Panc1 (cell line): ENCODE data around the gene IRF3. TPM values are rescaled to one million over a fixed set of nuclear protein-coding genes. Genes with fewer than 3 reads are reported as not detected.
"Not testable (repeated sequence)": the region's sequence is repeated elsewhere in the genome, so short reads cannot be mapped to it uniquely, and the experiment has no call there.

ENCODE experiments used
- ATAC-seq: fragments of 200-7000 bp; cut with Tn5 transposase; 2 replicates; pipeline ENCODE4 v1.9.1; 2020; ENCODE audit warnings: mild to moderate bottlenecking, moderate library complexity
- BruUV-seq: library from RNA; stranded (reverse); fragments of 400-500 nt; replicated peaks from 2 replicates; lab custom pipeline; 2021; lab: Mats Ljungman, UMichigan
- CTCF ChIA-PET: fragments of 300-600 bp; sonication (Branson Sonifier 250); formaldehyde crosslinking; loops from one replicate; lab custom pipeline; 2022; ENCODE audit warnings: antibody characterized with exemption; lab: Charles Lee
- POLR2A ChIA-PET: fragments of 300-600 bp; sonication (Branson Sonifier 250); formaldehyde crosslinking; loops from one replicate; lab custom pipeline; 2022; ENCODE audit warnings: antibody characterized with exemption; lab: Charles Lee
- DNase-seq: peaks from one replicate; pipeline ENCODE4 v3.0.0-alpha.2; 2010; ENCODE audit warnings: low read depth, low spot score
- H3K27ac ChIP-seq: 2 replicates; pipeline ENCODE4 v1.5.1; 2011; ENCODE audit warnings: mild to moderate bottlenecking, low read length, inconsistent platforms
- H3K27me3 ChIP-seq: fragments of 200-500 bp; sonication (Bioruptor generic); 2 replicates; pipeline ENCODE4 v1.6.0; 2014; ENCODE audit warnings: low read length, inconsistent platforms; ENCODE audit not compliant: control insufficient read depth, insufficient read depth
- H3K36me3 ChIP-seq: fragments of 200-500 bp; sonication (Bioruptor generic); 2 replicates; pipeline ENCODE4 v1.5.1; 2014; ENCODE audit warnings: inconsistent platforms, mild to moderate bottlenecking, low read length, moderate library complexity; ENCODE audit not compliant: control insufficient read depth, insufficient read depth
- H3K4me1 ChIP-seq: 2 replicates; pipeline ENCODE4 v1.5.1; 2011; ENCODE audit warnings: inconsistent platforms, mild to moderate bottlenecking, low read length, moderate library complexity; ENCODE audit not compliant: control insufficient read depth, insufficient read depth
- H3K4me3 ChIP-seq, 2 experiments: 2 replicates each; pipeline ENCODE4 v1.5.1; 2011 to 2012; ENCODE audit warnings: low read depth in 2 of 2, low read length in 2 of 2, mild to moderate bottlenecking in 2 of 2, inconsistent platforms in 1 of 2, moderate library complexity in 1 of 2
- H3K9me3 ChIP-seq: fragments of 200-500 bp; sonication (Bioruptor generic); 2 replicates; pipeline ENCODE4 v1.5.1; 2014; ENCODE audit warnings: low read depth, mild to moderate bottlenecking, inconsistent platforms, low read length, moderate library complexity; ENCODE audit not compliant: control insufficient read depth, insufficient read depth
- CTCF ChIP-seq: fragments of 450-650 bp; IDR thresholded peaks from 2 replicates; pipeline ENCODE4 v1.5.1; 2017; ENCODE audit warnings: mild to moderate bottlenecking
- POLR2AphosphoS5 ChIP-seq: IDR thresholded peaks from 2 replicates; pipeline ENCODE4 v1.6.1; 2012; ENCODE audit warnings: mild to moderate bottlenecking, low read depth, low read length, moderate library complexity
- SIN3A ChIP-seq: IDR thresholded peaks from 2 replicates; pipeline ENCODE4 v1.6.1; 2012; ENCODE audit warnings: low read depth, mild to moderate bottlenecking, low read length, moderate library complexity, borderline replicate concordance; ENCODE audit not compliant: insufficient read depth
- TCF7L2 ChIP-seq: IDR thresholded peaks from 2 replicates; pipeline ENCODE4 v1.6.1; 2011; ENCODE audit warnings: mild to moderate bottlenecking, low read depth, low read length, inconsistent platforms
- in situ Hi-C: cut with HindIII; loops from 2 replicates; pipeline ENCODE4 v1.10.0; 2016; ENCODE audit warnings: low sequenced_read_pairs, low pct_unique_long_range_greater_than_20kb
- intact Hi-C: fragments of 100-400 bp; cut with micrococcal nuclease; formaldehyde crosslinking; loops from one replicate; pipeline ENCODE4 v1.10.0; 2022; ENCODE audit not compliant: unreplicated experiment
- total RNA-seq: library from RNA; stranded (reverse); gene quantifications from one replicate; pipeline ENCODE4 v1.2.1, GENCODE V29; 2021; ENCODE audit not compliant: unreplicated experiment
- TF ChIP-seq, protein P1 (sequence below), 2 experiments: IDR thresholded peaks; 2 replicates each; pipeline ENCODE4 v1.6.1; 2011 to 2012; ENCODE audit warnings: low read depth in 2 of 2, control low read depth in 1 of 2, low read length in 1 of 2, mild to moderate bottlenecking in 1 of 2, moderate library complexity in 1 of 2; ENCODE audit not compliant: insufficient read depth in 1 of 2

IRF3 gene
- total RNA-seq, 1 experiment from 2014 or later, result 109 TPM

DNA sequence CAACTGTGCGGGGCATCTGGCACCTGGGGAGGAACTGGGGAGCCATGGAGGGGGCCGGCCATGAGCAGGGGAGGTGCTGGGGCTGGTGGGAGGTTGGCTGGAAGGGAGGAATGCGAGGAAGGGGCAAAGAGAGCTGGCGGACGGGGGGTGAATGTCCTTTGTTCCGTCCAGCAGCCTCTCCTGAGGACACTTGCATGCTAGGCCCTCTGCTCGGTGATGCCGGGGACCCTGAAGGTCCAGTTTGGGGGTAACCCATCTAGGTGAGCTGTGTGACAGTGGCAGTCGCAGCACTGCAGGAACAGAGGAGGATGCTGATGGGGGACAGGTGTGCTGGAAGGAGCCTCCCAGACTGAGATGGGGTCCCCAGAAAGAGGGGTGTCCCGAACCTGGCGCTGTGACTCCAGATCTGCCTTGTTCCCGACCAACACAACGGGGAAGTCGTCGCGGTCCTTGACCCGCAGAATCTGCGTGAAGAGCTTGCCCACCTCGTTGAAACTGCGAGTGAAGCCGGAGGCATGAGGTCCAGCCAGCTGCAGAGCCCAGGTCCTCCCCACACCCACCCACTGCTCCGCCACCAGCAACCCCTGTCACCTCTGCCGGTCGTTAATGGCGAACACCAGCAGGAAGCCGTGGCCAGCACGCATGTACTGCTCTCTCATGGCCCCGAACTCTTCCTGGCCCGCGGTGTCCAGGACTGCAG, 29.3 kb downstream of the IRF3 start:
- TF ChIP-seq, protein P1, sequence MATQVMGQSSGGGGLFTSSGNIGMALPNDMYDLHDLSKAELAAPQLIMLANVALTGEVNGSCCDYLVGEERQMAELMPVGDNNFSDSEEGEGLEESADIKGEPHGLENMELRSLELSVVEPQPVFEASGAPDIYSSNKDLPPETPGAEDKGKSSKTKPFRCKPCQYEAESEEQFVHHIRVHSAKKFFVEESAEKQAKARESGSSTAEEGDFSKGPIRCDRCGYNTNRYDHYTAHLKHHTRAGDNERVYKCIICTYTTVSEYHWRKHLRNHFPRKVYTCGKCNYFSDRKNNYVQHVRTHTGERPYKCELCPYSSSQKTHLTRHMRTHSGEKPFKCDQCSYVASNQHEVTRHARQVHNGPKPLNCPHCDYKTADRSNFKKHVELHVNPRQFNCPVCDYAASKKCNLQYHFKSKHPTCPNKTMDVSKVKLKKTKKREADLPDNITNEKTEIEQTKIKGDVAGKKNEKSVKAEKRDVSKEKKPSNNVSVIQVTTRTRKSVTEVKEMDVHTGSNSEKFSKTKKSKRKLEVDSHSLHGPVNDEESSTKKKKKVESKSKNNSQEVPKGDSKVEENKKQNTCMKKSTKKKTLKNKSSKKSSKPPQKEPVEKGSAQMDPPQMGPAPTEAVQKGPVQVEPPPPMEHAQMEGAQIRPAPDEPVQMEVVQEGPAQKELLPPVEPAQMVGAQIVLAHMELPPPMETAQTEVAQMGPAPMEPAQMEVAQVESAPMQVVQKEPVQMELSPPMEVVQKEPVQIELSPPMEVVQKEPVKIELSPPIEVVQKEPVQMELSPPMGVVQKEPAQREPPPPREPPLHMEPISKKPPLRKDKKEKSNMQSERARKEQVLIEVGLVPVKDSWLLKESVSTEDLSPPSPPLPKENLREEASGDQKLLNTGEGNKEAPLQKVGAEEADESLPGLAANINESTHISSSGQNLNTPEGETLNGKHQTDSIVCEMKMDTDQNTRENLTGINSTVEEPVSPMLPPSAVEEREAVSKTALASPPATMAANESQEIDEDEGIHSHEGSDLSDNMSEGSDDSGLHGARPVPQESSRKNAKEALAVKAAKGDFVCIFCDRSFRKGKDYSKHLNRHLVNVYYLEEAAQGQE (IDR thresholded peaks at IDR 0.05; ENCODE audit: insufficient read depth in 1 of 2, low read depth in 2 of 2, low read length in 1 of 2), result no peak
- TF ChIP-seq SIN3A, result no peak
- no peak for TF ChIP-seq TCF7L2
- TF ChIP-seq CTCF, result no peak
- ATAC-seq (no peak), DNase-seq (no peak)
- no TSS peak for BruUV-seq
- CTCF ChIA-PET, result no interaction called here
- intact Hi-C loops (no loop called here), in situ Hi-C loops (no loop called here)
- Histone ChIP-seq H3K27ac (peak overlapping the region; percentile 18; the same call in 1 of the 2 replicates), H3K36me3 (no peaks in the 10 kb centered on the region), H3K27me3 (no peaks in the 10 kb centered on the region), H3K9me3 (no peaks in the 10 kb centered on the region), H3K4me1 (peaks cover 3% of the 10 kb centered on the region; the same call in 1 of the 2 replicates), H3K4me3 (no peak overlapping the region)
- POLR2A ChIA-PET, result interaction anchor here (0.5 kb wide), 1 partner anchor 43 kb away, joined by 4 read pairs; no protein-coding TSS in a partner anchor

- H3K4me3 ChIP-seq, result no peak overlapping the region
- peaks cover 3% of the 10 kb centered on the region; the same call in 1 of the 2 replicates for H3K4me1 ChIP-seq
- H3K36me3 ChIP-seq, result no peaks in the 10 kb centered on the region
- ChIA-PET CTCF (no interaction called here), POLR2A (interaction anchor here (0.5 kb wide), 1 partner anchor 42 kb away, joined by 4 read pairs; no protein-coding TSS in a partner anchor)
- intact Hi-C loops (no loop called here), in situ Hi-C loops (no loop called here)
- H3K27ac ChIP-seq, result no peak overlapping the region
- TF ChIP-seq CTCF (no peak), POLR2AphosphoS5 (no peak), TCF7L2 (no peak)
- TF ChIP-seq, protein P1 (IDR thresholded peaks at IDR 0.05; ENCODE audit: insufficient read depth in 1 of 2, low read depth in 2 of 2, low read length in 1 of 2), result no peak
- H3K27me3 ChIP-seq, result no peaks in the 10 kb centered on the region
- H3K9me3 ChIP-seq, result no peaks in the 10 kb centered on the region
- no TSS peak for BruUV-seq
- DNase-seq, result no peak
- ATAC-seq, result no peak
These were observed 30.0 kb downstream of the IRF3 start for GRCh38 chr19:49635530-49636232.

DNA sequence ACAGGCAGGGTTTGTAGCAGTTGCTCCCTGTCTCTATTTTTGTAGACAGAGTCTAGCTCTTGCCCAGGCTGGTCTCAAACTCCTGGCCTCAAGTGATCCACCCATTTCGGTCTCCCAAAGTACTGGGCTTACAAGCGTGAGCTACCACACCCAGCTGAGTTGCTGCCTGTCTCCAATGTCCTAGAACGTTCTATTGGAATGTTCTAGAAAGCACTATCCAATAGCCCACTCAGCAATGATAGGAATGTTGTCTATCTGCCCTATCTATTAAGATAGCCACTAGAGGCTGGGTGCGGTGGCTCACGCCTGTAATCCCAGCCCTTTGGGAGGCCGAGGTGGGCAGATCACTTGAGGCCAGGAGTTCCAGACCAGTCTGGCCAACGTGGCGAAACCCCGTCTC, 32.4 kb downstream of the IRF3 start:
- ATAC-seq, CTCF ChIA-PET, in situ Hi-C loops, H3K36me3 ChIP-seq, intact Hi-C loops, H3K27ac ChIP-seq, H3K4me3 ChIP-seq, H3K4me1 ChIP-seq, H3K9me3 ChIP-seq, POLR2A ChIA-PET, H3K27me3 ChIP-seq, DNase-seq, BruUV-seq: not testable (repeated sequence)
